C4-2B (cell line): Measurements from ENCODE around the gene CD37.
A peak's percentile ranks its signal among the peaks of the same experiment; 100 is the strongest.
"Not testable (repeated sequence)": the region's sequence is repeated elsewhere in the genome, so short reads cannot be mapped to it uniquely, and the experiment has no call there.

ENCODE experiments used
- H3K27ac ChIP-seq: fragments of 450-650 bp; 2 replicates; pipeline ENCODE4 v1.5.1; 2017
- CTCF ChIP-seq: fragments of 450-650 bp; conservative IDR thresholded peaks from 2 replicates; pipeline ENCODE4 v1.5.1; 2017; ENCODE audit warnings: mild to moderate bottlenecking
- ZFX ChIP-seq: fragments of 450-650 bp; IDR thresholded peaks from 2 replicates; pipeline ENCODE4 v1.6.1; 2017

Gene CD37

GRCh38 chr19:49324801-49325576, 10.2 kb upstream of the CD37 start, which contains the start of gene SLC6A16:
SLC6A16 (minus strand) TSS chr19:49325191; CDS start chr19:49311347, 13,844 bp downstream.
- no peak within 1 kb of the TSS for H3K27ac ChIP-seq
- TF ChIP-seq ZFX: no peak
- no peak for TF ChIP-seq CTCF

GRCh38 chr19:49325756-49326155, 9.4 kb upstream of the CD37 start:
- H3K27ac ChIP-seq: not testable (repeated sequence)

GRCh38 chr19:49326165-49326704, 9.0 kb upstream of the CD37 start:
- no peak for TF ChIP-seq ZFX
- TF ChIP-seq CTCF: no peak
- H3K27ac ChIP-seq: no peak overlapping the region

- no peak overlapping the region for H3K27ac ChIP-seq
- TF ChIP-seq CTCF: peak; percentile 82
- TF ChIP-seq ZFX: no peak
Observed at GRCh38 chr19:49327878-49328544, 7.2 kb upstream of the CD37 start.

GRCh38 chr19:49328741-49329140, 6.5 kb upstream of the CD37 start:
- TF ChIP-seq CTCF: no peak
- TF ChIP-seq ZFX: no peak
- no peak overlapping the region for H3K27ac ChIP-seq

GRCh38 chr19:49331187-49331586, 4.0 kb upstream of the CD37 start:
- not testable (repeated sequence) for H3K27ac ChIP-seq

GRCh38 chr19:49331616-49332055, 3.6 kb upstream of the CD37 start:
- no peak overlapping the region for H3K27ac ChIP-seq
- TF ChIP-seq CTCF (no peak), ZFX (no peak)

GRCh38 chr19:49332691-49333417, 2.4 kb upstream of the CD37 start:
- not testable (repeated sequence) for H3K27ac ChIP-seq
